ENCODE results near the gene MRI1. TPM values are rescaled to one million over a fixed set of nuclear protein-coding genes. Genes with fewer than 3 reads are reported as not detected.

The MRI1 gene
- total RNA-seq, 1 donor from 2014 or later, result 24.5 TPM

GRCh38 chr19:13823256-13823655 is 58.9 kb downstream of the MRI1 start:
- no peak for DNase-seq (ENCODE audit: low read depth in 2 of 2)

Other genes with a start within 250 kb of the MRI1 start
- gene C19orf53, start 9.9 kb downstream of the MRI1 start, total RNA-seq, result 32.9 and 34.5 TPM in 2 replicates
- 8.5 and 18.6 TPM in 2 replicates for gene ZSWIM4, start 30.9 kb downstream of the MRI1 start, total RNA-seq
- gene NANOS3, start 112.6 kb downstream of the MRI1 start, total RNA-seq, result 0.25 TPM in 1 of 2 replicates, not detected in the other
- gene BRME1, start 141.6 kb downstream of the MRI1 start, total RNA-seq, result 0.25 and 0.39 TPM in 2 replicates
- 3.7 and 5.6 TPM in 2 replicates for gene CC2D1A, start 141.7 kb downstream of the MRI1 start, total RNA-seq
- 0.25 TPM in 1 of 2 replicates, not detected in the other for gene PODNL1, start 173.9 kb downstream of the MRI1 start, total RNA-seq
- 7.1 and 10.4 TPM in 2 replicates for gene DCAF15, start 188.0 kb downstream of the MRI1 start, total RNA-seq
- 1.8 and 3.8 TPM in 2 replicates for gene RFX1, start 241.8 kb downstream of the MRI1 start, total RNA-seq